Gastrocnemius medialis (tissue), 4 donors: ENCODE results near the gene CXCR4. TPM values are rescaled to one million over a fixed set of nuclear protein-coding genes. Genes with fewer than 3 reads are reported as not detected.

Experiments used
- ATAC-seq, 2 donors: fragments of 150-250 bp; one replicate each; pipeline ENCODE4 v1.9.1; 2016
- DNase-seq, 2 donors: peaks; one replicate each; pipeline ENCODE4 v3.0.0-alpha.2; 2019
- H3K27ac ChIP-seq, 4 donors: fragments of 200-600 bp; sonication (generic); 1 replicate in 1 of 4; 2 replicates in 3 of 4; pipeline ENCODE4 v1.5.1; 2016 to 2018; ENCODE audit warnings: mild to moderate bottlenecking in 2 of 4, moderate library complexity in 1 of 4
- H3K27me3 ChIP-seq, 3 donors: fragments of 200-600 bp; sonication (generic) in 2 of 3; 1 replicate in 1 of 3; 2 replicates in 2 of 3; pipeline versions ENCODE4 v1.5.1 to v1.6.0; 2016 to 2019; ENCODE audit warnings: mild to moderate bottlenecking in 1 of 3, moderate library complexity in 1 of 3
- H3K36me3 ChIP-seq, 2 donors: fragments of 200-600 bp; sonication (generic) in 1 of 2; one replicate each; pipeline ENCODE4 v1.5.1; 2017 to 2018
- H3K4me1 ChIP-seq, 2 donors: fragments of 200-600 bp; sonication (generic) in 1 of 2; one replicate each; pipeline ENCODE4 v1.5.1; 2016 to 2017; ENCODE audit warnings: mild to moderate bottlenecking in 2 of 2
- H3K4me3 ChIP-seq, 4 donors: fragments of 200-600 bp; sonication (generic) in 3 of 4; 1 replicate in 1 of 4; 2 replicates in 3 of 4; pipeline ENCODE4 v1.5.1; 2016 to 2019; ENCODE audit warnings: mild to moderate bottlenecking in 2 of 4
- H3K9me3 ChIP-seq, 3 donors: fragments of 200-600 bp; sonication (generic) in 2 of 3; 1 replicate in 1 of 3; 2 replicates in 2 of 3; pipeline ENCODE4 v1.5.1; 2016 to 2019
- POLR2A ChIP-seq, 2 donors: fragments of 450-650 bp; IDR thresholded peaks; one replicate each; pipeline ENCODE4 v1.6.1; 2017; ENCODE audit warnings: antibody characterized with exemption in 2 of 2, mild to moderate bottlenecking in 2 of 2, moderate library complexity in 2 of 2
- in situ Hi-C, 4 donors: fragments of 200-750 bp; cut with MboI; loops; one replicate each; pipeline versions ENCODE4 v1.15.0 to v1.8.0; 2017; ENCODE audit warnings: low sequenced_read_pairs in 4 of 4
- intact Hi-C: fragments of 100-400 bp; cut with DNase I; formaldehyde crosslinking; loops from one replicate; pipeline ENCODE4 v1.15.1; 2023; ENCODE audit warnings: low total_unique reads
- total RNA-seq, 4 donors: library from RNA; depleted of rRNA; stranded (reverse); fragments of >200 nt; gene quantifications; one replicate each; pipeline versions ENCODE4 v1.1.0 to v1.2.3, GENCODE V29; 2016
- TF ChIP-seq, protein P1 (sequence below), 5 experiments: fragments of 450-650 bp in 3 of 5; fragments of 200-600 bp in 2 of 5; sonication (generic) in 2 of 5; IDR thresholded peaks in 4 of 5; conservative IDR thresholded peaks in 1 of 5; 1 replicate in 4 of 5; 2 replicates in 1 of 5; pipeline ENCODE4 v1.5.1; 2016 to 2019; ENCODE audit warnings: antibody characterized with exemption in 5 of 5, mild to moderate bottlenecking in 3 of 5, moderate library complexity in 3 of 5

CXCR4 gene
- total RNA-seq, 4 donors from 2014 or later, result 2.5 to 6.6 (median 4.0) TPM

DNA sequence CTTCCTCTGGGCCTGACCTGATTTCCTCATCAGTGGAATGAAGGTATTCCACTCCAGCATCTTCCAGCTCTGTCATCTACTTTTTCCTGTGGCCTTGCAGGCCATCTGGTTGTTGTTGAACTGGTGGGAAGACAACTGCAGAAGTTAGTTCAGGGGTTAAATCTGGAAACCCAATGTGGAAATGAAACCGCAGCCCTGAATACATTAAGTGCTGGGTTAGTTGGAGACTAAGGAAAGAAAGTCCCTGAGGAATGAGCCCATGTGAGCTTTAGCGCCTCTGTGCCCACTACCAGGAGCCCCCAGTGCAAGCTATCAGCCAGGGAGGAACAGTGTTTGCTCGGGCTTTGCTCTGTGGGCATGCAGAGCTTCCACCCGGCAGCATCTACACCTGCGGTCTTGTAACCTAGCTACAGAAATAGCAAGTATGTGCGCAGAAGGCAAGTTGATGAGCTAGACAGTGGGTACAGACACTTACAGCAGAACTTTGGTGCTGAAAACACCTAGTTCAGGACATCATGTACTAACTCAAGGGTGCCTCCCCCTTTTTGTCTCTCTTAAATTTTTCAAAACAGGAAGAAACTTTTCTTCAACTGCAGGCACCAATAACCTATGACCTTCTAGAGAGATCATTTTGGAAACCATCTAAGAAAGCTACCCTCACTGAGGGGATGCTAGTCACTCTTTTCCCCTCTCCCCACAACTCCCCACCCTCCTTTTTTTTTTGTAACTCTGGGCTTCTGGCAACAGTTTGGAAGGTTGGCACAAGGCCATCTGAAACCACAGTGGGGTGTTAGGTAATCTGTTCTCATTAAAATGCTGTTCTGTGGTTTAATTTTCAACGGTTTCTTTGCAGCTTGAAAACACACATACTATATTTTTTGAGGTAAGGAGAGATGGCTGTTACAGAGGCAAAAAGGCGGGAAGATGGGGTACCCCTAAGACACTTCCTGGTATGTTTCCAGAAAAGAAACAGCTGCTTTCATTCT, 18.3 kb upstream of the CXCR4 start:
- TF ChIP-seq, protein P1, sequence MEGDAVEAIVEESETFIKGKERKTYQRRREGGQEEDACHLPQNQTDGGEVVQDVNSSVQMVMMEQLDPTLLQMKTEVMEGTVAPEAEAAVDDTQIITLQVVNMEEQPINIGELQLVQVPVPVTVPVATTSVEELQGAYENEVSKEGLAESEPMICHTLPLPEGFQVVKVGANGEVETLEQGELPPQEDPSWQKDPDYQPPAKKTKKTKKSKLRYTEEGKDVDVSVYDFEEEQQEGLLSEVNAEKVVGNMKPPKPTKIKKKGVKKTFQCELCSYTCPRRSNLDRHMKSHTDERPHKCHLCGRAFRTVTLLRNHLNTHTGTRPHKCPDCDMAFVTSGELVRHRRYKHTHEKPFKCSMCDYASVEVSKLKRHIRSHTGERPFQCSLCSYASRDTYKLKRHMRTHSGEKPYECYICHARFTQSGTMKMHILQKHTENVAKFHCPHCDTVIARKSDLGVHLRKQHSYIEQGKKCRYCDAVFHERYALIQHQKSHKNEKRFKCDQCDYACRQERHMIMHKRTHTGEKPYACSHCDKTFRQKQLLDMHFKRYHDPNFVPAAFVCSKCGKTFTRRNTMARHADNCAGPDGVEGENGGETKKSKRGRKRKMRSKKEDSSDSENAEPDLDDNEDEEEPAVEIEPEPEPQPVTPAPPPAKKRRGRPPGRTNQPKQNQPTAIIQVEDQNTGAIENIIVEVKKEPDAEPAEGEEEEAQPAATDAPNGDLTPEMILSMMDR (IDR thresholded peaks at IDR 0.05 in 4 of 5, conservative IDR thresholded peaks at IDR 0.05 in 1 of 5), result no peak
- TF ChIP-seq POLR2A (IDR thresholded peaks at IDR 0.05), result peak in 1 of 2 donors; percentile 8
- ATAC-seq (peak; percentile 49 to 55), DNase-seq (peak in 1 of 2 donors; percentile 34)
- Histone ChIP-seq H3K27ac (peak overlapping the region in 1 of 4 donors; percentile 25), H3K4me1 (no peaks in the 10 kb centered on the region), H3K4me3 (no peak overlapping the region), H3K36me3 (no peaks in the 10 kb centered on the region), H3K27me3 (peaks cover 0 to 4% (median 0%) of the 10 kb centered on the region in 3 donors), H3K9me3 (no peaks in the 10 kb centered on the region)
- intact Hi-C loops (no loop called here), in situ Hi-C loops (no loop called here)

GRCh38 chr2:136135462-136135861, 17.5 kb upstream of the CXCR4 start:
- Histone ChIP-seq H3K9me3 (no peaks in the 10 kb centered on the region), H3K36me3 (no peaks in the 10 kb centered on the region), H3K4me3 (no peak overlapping the region), H3K4me1 (no peaks in the 10 kb centered on the region), H3K27ac (peak overlapping the region in 1 of 4 donors; percentile 25), H3K27me3 (peaks cover 0 to 4% (median 0%) of the 10 kb centered on the region in 3 donors)
- in situ Hi-C loops, result no loop called here
- intact Hi-C loops, result no loop called here
- no peak for DNase-seq
- ATAC-seq, result no peak
- TF ChIP-seq, protein P1 (IDR thresholded peaks at IDR 0.05 in 4 of 5, conservative IDR thresholded peaks at IDR 0.05 in 1 of 5), result no peak
- no peak for TF ChIP-seq POLR2A (IDR thresholded peaks at IDR 0.05)

DNA sequence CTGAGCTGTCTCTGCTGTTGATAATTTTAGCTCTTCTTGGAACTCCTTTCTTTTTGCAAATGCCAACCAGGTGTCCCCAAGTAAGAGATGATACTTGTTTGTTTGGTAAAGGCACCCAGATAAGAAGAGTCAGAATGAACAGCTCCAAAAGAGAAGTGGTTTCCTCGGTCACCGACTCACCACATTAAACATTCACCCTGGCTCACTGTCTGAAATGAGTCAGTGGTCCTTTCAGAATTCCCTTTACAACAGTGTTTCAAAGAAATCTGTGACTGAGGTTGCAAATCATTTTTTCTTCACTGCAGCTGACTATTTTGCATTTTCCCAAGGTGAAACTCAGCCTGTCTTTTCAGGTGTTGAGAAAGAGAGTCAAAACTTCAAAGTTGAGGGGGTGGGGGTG, 16.2 kb upstream of the CXCR4 start:
- H3K9me3 ChIP-seq, result no peaks in the 10 kb centered on the region
- peaks cover 0 to 4% (median 0%) of the 10 kb centered on the region in 3 donors for H3K27me3 ChIP-seq
- H3K4me3 ChIP-seq, result no peak overlapping the region
- DNase-seq, result no peak
- in situ Hi-C loops (no loop called here), intact Hi-C loops (no loop called here)
- TF ChIP-seq POLR2A (IDR thresholded peaks at IDR 0.05), result no peak
- TF ChIP-seq, protein P1 (IDR thresholded peaks at IDR 0.05 in 4 of 5, conservative IDR thresholded peaks at IDR 0.05 in 1 of 5), result no peak
- ATAC-seq, result no peak
- no peaks in the 10 kb centered on the region for H3K36me3 ChIP-seq
- H3K27ac ChIP-seq, result no peak overlapping the region
- H3K4me1 ChIP-seq, result no peaks in the 10 kb centered on the region

GRCh38 chr2:136133586-136133985, 15.6 kb upstream of the CXCR4 start:
- H3K36me3 ChIP-seq, result no peaks in the 10 kb centered on the region
- in situ Hi-C loops (no loop called here), intact Hi-C loops (no loop called here)
- H3K4me1 ChIP-seq, result no peaks in the 10 kb centered on the region
- ATAC-seq (no peak), DNase-seq (no peak)
- peaks cover 0 to 4% (median 0%) of the 10 kb centered on the region in 3 donors for H3K27me3 ChIP-seq
- no peak overlapping the region for H3K27ac ChIP-seq
- TF ChIP-seq, protein P1 (IDR thresholded peaks at IDR 0.05 in 4 of 5, conservative IDR thresholded peaks at IDR 0.05 in 1 of 5), result no peak
- TF ChIP-seq POLR2A (IDR thresholded peaks at IDR 0.05), result no peak
- H3K9me3 ChIP-seq, result no peaks in the 10 kb centered on the region
- no peak overlapping the region for H3K4me3 ChIP-seq
